OCI-LY1 (cell line): ENCODE measurements around the gene PRPSAP2.

Experiments
- CTCF ChIP-seq: fragments of 200-600 bp; sonication (generic), shearing (Covaris generic); IDR thresholded peaks from 2 replicates; pipeline ENCODE4 v1.5.1; 2017; ENCODE audit warnings: mild to moderate bottlenecking, antibody characterized with exemption, low read length, moderate library complexity, mixed read lengths
- EZH2 ChIP-seq: fragments of 200-600 bp; sonication (generic), shearing (Covaris generic); IDR thresholded peaks from 2 replicates; pipeline ENCODE4 v1.8.0; 2017; ENCODE audit warnings: borderline replicate concordance, mixed run types, mild to moderate bottlenecking, antibody characterized with exemption, low read length, moderate library complexity, mixed read lengths

DNA sequence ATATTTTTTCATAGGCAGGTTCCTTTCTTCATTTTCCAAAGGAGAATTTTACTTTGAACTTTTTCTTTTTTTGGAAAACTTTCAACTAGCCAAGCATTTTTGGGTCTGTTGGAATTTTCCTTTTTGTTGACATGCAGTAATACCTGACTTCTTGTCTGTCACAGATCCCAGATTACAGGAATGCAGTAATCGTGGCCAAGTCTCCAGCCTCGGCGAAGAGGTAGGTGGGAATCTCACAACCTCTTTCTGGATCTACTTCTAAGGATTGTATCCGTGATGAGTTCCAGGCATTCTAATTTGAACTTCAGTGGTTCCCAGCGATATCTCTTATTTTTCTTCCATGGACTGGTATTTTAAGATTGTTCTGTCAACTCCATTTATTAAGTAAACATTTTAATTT, 31.7 kb downstream of the PRPSAP2 start:
- TF ChIP-seq CTCF (no peak), EZH2 (no peak)
